ENCODE results near the gene GPR4.

DNA sequence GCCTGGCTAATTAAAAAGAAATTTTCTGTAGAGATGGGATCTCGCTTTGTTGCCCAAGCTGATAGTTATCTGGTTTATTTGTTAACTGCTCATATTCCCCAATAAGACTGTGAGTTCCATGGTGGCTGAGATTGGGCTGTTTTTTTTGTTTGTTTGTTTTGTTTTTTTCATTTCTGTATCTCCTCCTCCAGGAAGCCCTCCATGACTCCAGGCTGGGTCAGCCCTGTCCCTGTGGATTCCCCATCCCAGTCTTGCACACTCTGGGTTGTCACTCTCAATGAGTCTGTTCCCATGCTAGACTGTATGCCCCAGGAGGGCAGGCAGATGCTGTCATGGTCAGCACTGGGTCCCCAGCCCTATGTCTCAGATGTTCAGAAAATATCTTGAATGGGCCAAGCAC, 34.3 kb upstream of the GPR4 start:
- TF ChIP-seq, protein P1, sequence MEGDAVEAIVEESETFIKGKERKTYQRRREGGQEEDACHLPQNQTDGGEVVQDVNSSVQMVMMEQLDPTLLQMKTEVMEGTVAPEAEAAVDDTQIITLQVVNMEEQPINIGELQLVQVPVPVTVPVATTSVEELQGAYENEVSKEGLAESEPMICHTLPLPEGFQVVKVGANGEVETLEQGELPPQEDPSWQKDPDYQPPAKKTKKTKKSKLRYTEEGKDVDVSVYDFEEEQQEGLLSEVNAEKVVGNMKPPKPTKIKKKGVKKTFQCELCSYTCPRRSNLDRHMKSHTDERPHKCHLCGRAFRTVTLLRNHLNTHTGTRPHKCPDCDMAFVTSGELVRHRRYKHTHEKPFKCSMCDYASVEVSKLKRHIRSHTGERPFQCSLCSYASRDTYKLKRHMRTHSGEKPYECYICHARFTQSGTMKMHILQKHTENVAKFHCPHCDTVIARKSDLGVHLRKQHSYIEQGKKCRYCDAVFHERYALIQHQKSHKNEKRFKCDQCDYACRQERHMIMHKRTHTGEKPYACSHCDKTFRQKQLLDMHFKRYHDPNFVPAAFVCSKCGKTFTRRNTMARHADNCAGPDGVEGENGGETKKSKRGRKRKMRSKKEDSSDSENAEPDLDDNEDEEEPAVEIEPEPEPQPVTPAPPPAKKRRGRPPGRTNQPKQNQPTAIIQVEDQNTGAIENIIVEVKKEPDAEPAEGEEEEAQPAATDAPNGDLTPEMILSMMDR (IDR thresholded peaks at IDR 0.05) = no peak
- no peak for TF ChIP-seq EP300 (IDR thresholded peaks at IDR 0.05)
